PC-3 (cell line): ENCODE measurements around the gene CAPZB. TPM values are rescaled to one million over a fixed set of nuclear protein-coding genes. Genes with fewer than 3 reads are reported as not detected.
A peak's percentile ranks its signal among the peaks of the same experiment; 100 is the strongest.

Source experiments
- ATAC-seq: fragments of 200-7000 bp; cut with Tn5 transposase; 2 replicates; pipeline ENCODE4 v1.9.1; 2020; ENCODE audit warnings: mild to moderate bottlenecking, moderate library complexity
- BruUV-seq: library from RNA; stranded (reverse); fragments of 400-500 nt; replicated peaks from 2 replicates; lab custom pipeline; 2021; lab: Mats Ljungman, UMichigan
- CTCF ChIA-PET: fragments of 300-600 bp; sonication (Branson Sonifier 250); formaldehyde crosslinking; loops from one replicate; lab custom pipeline; 2022; ENCODE audit warnings: antibody characterized with exemption; lab: Charles Lee
- POLR2A ChIA-PET: fragments of 300-600 bp; sonication (Branson Sonifier 250); formaldehyde crosslinking; loops from one replicate; lab custom pipeline; 2022; ENCODE audit warnings: antibody characterized with exemption; ENCODE audit not compliant: unreplicated experiment; lab: Charles Lee
- DNase-seq: peaks from one replicate; pipeline ENCODE4 v3.0.0-alpha.2; 2015
- H2AFZ ChIP-seq: fragments of 300-600 bp; sonication (generic); 2 replicates; pipeline ENCODE4 v1.6.0; 2016; ENCODE audit warnings: antibody characterized with exemption, low read length
- H3F3A ChIP-seq: fragments of 300-600 bp; sonication (generic); one replicate; pipeline ENCODE4 v1.6.0; 2017; ENCODE audit warnings: antibody characterized with exemption, low read length, control low read depth, mild to moderate bottlenecking; ENCODE audit not compliant: unreplicated experiment
- H3K27ac ChIP-seq: fragments of 300-600 bp; sonication (generic); 2 replicates; pipeline ENCODE4 v1.5.1; 2016; ENCODE audit warnings: mild to moderate bottlenecking, low read length
- H3K27me3 ChIP-seq: fragments of 300-600 bp; sonication (generic); 2 replicates; pipeline ENCODE4 v1.6.1; 2016; ENCODE audit warnings: low read length, mixed read lengths
- H3K36me3 ChIP-seq: fragments of 300-600 bp; sonication (generic); 2 replicates; pipeline ENCODE4 v1.6.1; 2016; ENCODE audit warnings: low read depth, mixed run types, low read length, mixed read lengths
- H3K4me1 ChIP-seq: fragments of 300-600 bp; sonication (generic); 2 replicates; pipeline ENCODE4 v1.5.1; 2016; ENCODE audit warnings: low read length; ENCODE audit not compliant: insufficient read depth
- H3K4me2 ChIP-seq: fragments of 300-600 bp; sonication (generic); 2 replicates; pipeline ENCODE4 v1.6.0; 2016; ENCODE audit warnings: low read length
- H3K4me3 ChIP-seq: fragments of 300-600 bp; sonication (generic); 2 replicates; pipeline ENCODE4 v1.5.1; 2016; ENCODE audit warnings: mild to moderate bottlenecking, low read length, mixed read lengths
- H3K79me2 ChIP-seq: fragments of 300-600 bp; sonication (generic); 2 replicates; pipeline ENCODE4 v1.6.1; 2017; ENCODE audit warnings: low read length, mixed read lengths
- H3K9ac ChIP-seq: fragments of 300-600 bp; sonication (generic); 2 replicates; pipeline ENCODE4 v1.6.0; 2016; ENCODE audit warnings: mild to moderate bottlenecking, low read length
- H3K9me2 ChIP-seq: fragments of 300-600 bp; sonication (generic); replicated peaks from 2 replicates; pipeline ENCODE4 v1.6.1; 2016; ENCODE audit warnings: mixed run types, low read length, mixed read lengths
- H3K9me3 ChIP-seq: fragments of 300-600 bp; sonication (generic); 2 replicates; pipeline ENCODE4 v1.6.1; 2016; ENCODE audit warnings: low read length, mixed read lengths
- H4K20me1 ChIP-seq: fragments of 300-600 bp; sonication (generic); 2 replicates; pipeline ENCODE4 v1.6.1; 2016; ENCODE audit warnings: low read length, mixed read lengths
- EZH2 ChIP-seq: fragments of 300-600 bp; sonication (generic); IDR thresholded peaks from one replicate; pipeline ENCODE4 v1.6.1; 2017; ENCODE audit warnings: antibody characterized with exemption, mild to moderate bottlenecking, low read length; ENCODE audit not compliant: unreplicated experiment
- EZH2phosphoT487 ChIP-seq: fragments of 300-600 bp; sonication (generic); IDR thresholded peaks from 2 replicates; pipeline ENCODE4 v1.6.1; 2018; ENCODE audit warnings: mild to moderate bottlenecking, antibody characterized with exemption, low read length, borderline replicate concordance
- intact Hi-C: fragments of 100-400 bp; cut with micrococcal nuclease; formaldehyde crosslinking; loops from 2 replicates; pipeline ENCODE4 v1.9.0; 2023
- total RNA-seq: library from RNA; depleted of rRNA; stranded (reverse); fragments of >200 nt; gene quantifications from 2 replicates; pipeline ENCODE4 v1.2.3, GENCODE V29; 2014
- TF ChIP-seq, protein P1 (sequence below): fragments of 300-600 bp; sonication (generic); conservative IDR thresholded peaks from 2 replicates; pipeline ENCODE4 v1.5.1; 2017; ENCODE audit warnings: antibody characterized with exemption, low read depth, mild to moderate bottlenecking, low read length

The CAPZB gene
- total RNA-seq, 1 experiment from 2014 or later = 86.7 TPM

- Histone ChIP-seq H3K79me2 (no peaks in the 10 kb centered on the region), H3K4me1 (no peaks in the 10 kb centered on the region), H3K36me3 (peaks cover 2% of the 10 kb centered on the region; the same call in 1 of the 2 replicates), H3K9ac (no peak overlapping the region), H3F3A (no peaks in the 10 kb centered on the region), H3K27me3 (no peaks in the 10 kb centered on the region), H3K4me2 (no peak overlapping the region), H3K27ac (no peak overlapping the region), H2AFZ (no peak overlapping the region), H4K20me1 (no peaks in the 10 kb centered on the region), H3K9me2 (no peaks in the 10 kb centered on the region), H3K4me3 (no peak overlapping the region), H3K9me3 (no peaks in the 10 kb centered on the region)
- no TSS peak for BruUV-seq
- intact Hi-C loops = no loop called here
- TF ChIP-seq, protein P1, sequence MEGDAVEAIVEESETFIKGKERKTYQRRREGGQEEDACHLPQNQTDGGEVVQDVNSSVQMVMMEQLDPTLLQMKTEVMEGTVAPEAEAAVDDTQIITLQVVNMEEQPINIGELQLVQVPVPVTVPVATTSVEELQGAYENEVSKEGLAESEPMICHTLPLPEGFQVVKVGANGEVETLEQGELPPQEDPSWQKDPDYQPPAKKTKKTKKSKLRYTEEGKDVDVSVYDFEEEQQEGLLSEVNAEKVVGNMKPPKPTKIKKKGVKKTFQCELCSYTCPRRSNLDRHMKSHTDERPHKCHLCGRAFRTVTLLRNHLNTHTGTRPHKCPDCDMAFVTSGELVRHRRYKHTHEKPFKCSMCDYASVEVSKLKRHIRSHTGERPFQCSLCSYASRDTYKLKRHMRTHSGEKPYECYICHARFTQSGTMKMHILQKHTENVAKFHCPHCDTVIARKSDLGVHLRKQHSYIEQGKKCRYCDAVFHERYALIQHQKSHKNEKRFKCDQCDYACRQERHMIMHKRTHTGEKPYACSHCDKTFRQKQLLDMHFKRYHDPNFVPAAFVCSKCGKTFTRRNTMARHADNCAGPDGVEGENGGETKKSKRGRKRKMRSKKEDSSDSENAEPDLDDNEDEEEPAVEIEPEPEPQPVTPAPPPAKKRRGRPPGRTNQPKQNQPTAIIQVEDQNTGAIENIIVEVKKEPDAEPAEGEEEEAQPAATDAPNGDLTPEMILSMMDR = no peak
- ChIA-PET POLR2A (no interaction called here), CTCF (interaction anchor here (0.6 kb wide), 1 partner anchor 305 kb away, joined by 7 read pairs; no protein-coding TSS in a partner anchor)
- no peak for ATAC-seq
- DNase-seq = no peak
Observed at GRCh38 chr1:19346026-19346425, 139.3 kb downstream of the CAPZB start.

- ChIA-PET CTCF (no interaction called here), POLR2A (no interaction called here)
- no peak overlapping the region for H3K4me2 ChIP-seq
- intact Hi-C loops = no loop called here
- H3F3A ChIP-seq = no peaks in the 10 kb centered on the region
- no peaks in the 10 kb centered on the region for H3K9me3 ChIP-seq
- H3K79me2 ChIP-seq = no peaks in the 10 kb centered on the region
- no peaks in the 10 kb centered on the region for H3K9me2 ChIP-seq
- no peaks in the 10 kb centered on the region for H4K20me1 ChIP-seq
- no peak for TF ChIP-seq EZH2
- TF ChIP-seq, protein P1 = no peak
- no peak for TF ChIP-seq EZH2phosphoT487
- H3K27ac ChIP-seq = no peak overlapping the region
- peaks cover 6% of the 10 kb centered on the region; the same call in 1 of the 2 replicates for H3K36me3 ChIP-seq
- DNase-seq (no peak), ATAC-seq (no peak)
- no peak overlapping the region for H2AFZ ChIP-seq
- no TSS peak for BruUV-seq
- no peak overlapping the region for H3K9ac ChIP-seq
- H3K4me1 ChIP-seq = no peaks in the 10 kb centered on the region
- H3K4me3 ChIP-seq = no peak overlapping the region
- H3K27me3 ChIP-seq = no peaks in the 10 kb centered on the region
Observed at GRCh38 chr1:19345391-19345790, 139.9 kb downstream of the CAPZB start.

GRCh38 chr1:19344831-19345230 lies 140.5 kb downstream of the CAPZB start:
- TF ChIP-seq, protein P1 = no peak
- TF ChIP-seq EZH2 (no peak), EZH2phosphoT487 (no peak)
- ChIA-PET POLR2A (no interaction called here), CTCF (interaction anchor here (0.5 kb wide), 1 partner anchor 269 kb away, joined by 3 read pairs; no protein-coding TSS in a partner anchor)
- no TSS peak for BruUV-seq
- ATAC-seq (0 out of 2 replicates have a peak, but pooled peaks have one; percentile 12), DNase-seq (no peak)
- Histone ChIP-seq H3K4me3 (no peak overlapping the region), H3K9me2 (no peaks in the 10 kb centered on the region), H4K20me1 (no peaks in the 10 kb centered on the region), H3K4me1 (no peaks in the 10 kb centered on the region), H3K4me2 (no peak overlapping the region), H3K27me3 (no peaks in the 10 kb centered on the region), H3K9ac (no peak overlapping the region), H3K79me2 (no peaks in the 10 kb centered on the region), H2AFZ (no peak overlapping the region), H3F3A (no peaks in the 10 kb centered on the region), H3K9me3 (no peaks in the 10 kb centered on the region), H3K36me3 (peaks cover 6% of the 10 kb centered on the region; the same call in 1 of the 2 replicates), H3K27ac (no peak overlapping the region)
- intact Hi-C loops = loop anchor here (5.0 kb wide), 1 partner anchor 307 kb away; no protein-coding TSS in a partner anchor
